KMS-11 (cell line): ENCODE data around the gene ACLY.

ENCODE experiments used
- H2AFZ ChIP-seq: fragments of 200-600 bp; sonication (generic); 2 replicates; pipeline ENCODE4 v1.6.1; 2016; ENCODE audit warnings: antibody characterized with exemption, mixed run types, low read depth
- H3K27ac ChIP-seq: fragments of 200-600 bp; sonication (generic); 2 replicates; pipeline ENCODE4 v1.6.1; 2016; ENCODE audit warnings: mild to moderate bottlenecking, mixed run types
- H3K27me3 ChIP-seq: fragments of 200-600 bp; sonication (generic); 2 replicates; pipeline ENCODE4 v1.6.1; 2017; ENCODE audit warnings: mild to moderate bottlenecking, low read depth, mixed run types, moderate library complexity; ENCODE audit not compliant: insufficient read depth
- H3K36me3 ChIP-seq: fragments of 200-600 bp; sonication (generic); 2 replicates; pipeline ENCODE4 v1.6.1; 2017; ENCODE audit warnings: mild to moderate bottlenecking, mixed run types; ENCODE audit not compliant: insufficient read depth
- H3K4me1 ChIP-seq: fragments of 200-600 bp; sonication (generic); 2 replicates; pipeline ENCODE4 v1.6.1; 2016; ENCODE audit warnings: mild to moderate bottlenecking, low read depth, mixed run types; ENCODE audit not compliant: poor library complexity, severe bottlenecking
- H3K4me2 ChIP-seq: fragments of 200-600 bp; sonication (generic); 2 replicates; pipeline ENCODE4 v1.7.0; 2016; ENCODE audit warnings: mild to moderate bottlenecking, mixed run types
- H3K4me3 ChIP-seq: fragments of 200-600 bp; sonication (generic); IDR thresholded peaks from 2 replicates; pipeline ENCODE4 v1.6.1; 2017; ENCODE audit warnings: low read depth, low read length, mixed read lengths; ENCODE audit not compliant: insufficient read depth
- H3K79me2 ChIP-seq: fragments of 200-600 bp; sonication (generic); 2 replicates; pipeline ENCODE4 v1.6.1; 2016; ENCODE audit warnings: low read depth, mixed run types; ENCODE audit not compliant: insufficient read depth
- H3K9ac ChIP-seq: fragments of 200-600 bp; sonication (generic); 2 replicates; pipeline ENCODE4 v1.6.1; 2016; ENCODE audit warnings: mild to moderate bottlenecking, mixed run types
- H4K20me1 ChIP-seq: fragments of 200-600 bp; sonication (generic); 2 replicates; pipeline ENCODE4 v1.6.1; 2016; ENCODE audit warnings: mild to moderate bottlenecking, mixed run types; ENCODE audit not compliant: insufficient read depth
- CTCF ChIP-seq: fragments of 200-600 bp; sonication (generic); conservative IDR thresholded peaks from 2 replicates; pipeline ENCODE4 v1.6.1; 2017; ENCODE audit warnings: low read depth, mild to moderate bottlenecking, antibody characterized with exemption, low read length, moderate library complexity, mixed read lengths

ACLY gene

GRCh38 chr17:41825175-41825845 lies 93.4 kb downstream of the ACLY start:
- Histone ChIP-seq H4K20me1 (no peaks in the 10 kb centered on the region), H3K27ac (no peak overlapping the region), H3K27me3 (no peaks in the 10 kb centered on the region), H3K79me2 (no peaks in the 10 kb centered on the region), H3K4me1 (no peaks in the 10 kb centered on the region), H3K4me2 (no peak overlapping the region), H2AFZ (no peak overlapping the region), H3K4me3 (no peak overlapping the region), H3K9ac (no peak overlapping the region), H3K36me3 (no peaks in the 10 kb centered on the region)
- no peak for TF ChIP-seq CTCF

GRCh38 chr17:41824086-41824485 lies 94.7 kb downstream of the ACLY start:
- H3K79me2 ChIP-seq, result no peaks in the 10 kb centered on the region
- H4K20me1 ChIP-seq, result no peaks in the 10 kb centered on the region
- H2AFZ ChIP-seq, result no peak overlapping the region
- H3K9ac ChIP-seq, result no peak overlapping the region
- no peak overlapping the region for H3K4me2 ChIP-seq
- H3K27me3 ChIP-seq, result peaks cover 4% of the 10 kb centered on the region; the same call in 1 of the 2 replicates
- no peak overlapping the region for H3K4me3 ChIP-seq
- no peak for TF ChIP-seq CTCF
- no peaks in the 10 kb centered on the region for H3K36me3 ChIP-seq
- no peak overlapping the region for H3K27ac ChIP-seq
- no peaks in the 10 kb centered on the region for H3K4me1 ChIP-seq

- no peak overlapping the region for H3K9ac ChIP-seq
- no peaks in the 10 kb centered on the region for H3K36me3 ChIP-seq
- no peak for TF ChIP-seq CTCF
- H3K4me2 ChIP-seq, result no peak overlapping the region
- no peaks in the 10 kb centered on the region for H4K20me1 ChIP-seq
- no peak overlapping the region for H2AFZ ChIP-seq
- H3K27me3 ChIP-seq, result peaks cover 4% of the 10 kb centered on the region; the same call in 1 of the 2 replicates
- H3K27ac ChIP-seq, result no peak overlapping the region
- no peak overlapping the region for H3K4me3 ChIP-seq
- no peaks in the 10 kb centered on the region for H3K4me1 ChIP-seq
- no peaks in the 10 kb centered on the region for H3K79me2 ChIP-seq
Observed at GRCh38 chr17:41823580-41823979, 95.2 kb downstream of the ACLY start.

GRCh38 chr17:41823141-41823524 lies 95.6 kb downstream of the ACLY start:
- Histone ChIP-seq H3K4me1 (no peaks in the 10 kb centered on the region), H3K36me3 (no peaks in the 10 kb centered on the region)

More at GRCh38 chr17:41823141-41823524, 95.6 kb downstream of the ACLY start:
- no peak overlapping the region for H3K27ac ChIP-seq
- TF ChIP-seq CTCF, result no peak
- no peaks in the 10 kb centered on the region for H4K20me1 ChIP-seq
- peaks cover 4% of the 10 kb centered on the region; the same call in 1 of the 2 replicates for H3K27me3 ChIP-seq
- H3K79me2 ChIP-seq, result no peaks in the 10 kb centered on the region
- no peak overlapping the region for H3K9ac ChIP-seq
- no peak overlapping the region for H3K4me3 ChIP-seq
- no peak overlapping the region for H2AFZ ChIP-seq
- H3K4me2 ChIP-seq, result no peak overlapping the region
